GM19455 (cell line): ENCODE measurements around the gene ANKRD2.

Experiments used
- ATAC-seq: cut with Tn5 transposase; IDR thresholded peaks from one replicate; pipeline ENCODE4 v1.9.1; 2021; ENCODE audit not compliant: unreplicated experiment

Gene ANKRD2

DNA sequence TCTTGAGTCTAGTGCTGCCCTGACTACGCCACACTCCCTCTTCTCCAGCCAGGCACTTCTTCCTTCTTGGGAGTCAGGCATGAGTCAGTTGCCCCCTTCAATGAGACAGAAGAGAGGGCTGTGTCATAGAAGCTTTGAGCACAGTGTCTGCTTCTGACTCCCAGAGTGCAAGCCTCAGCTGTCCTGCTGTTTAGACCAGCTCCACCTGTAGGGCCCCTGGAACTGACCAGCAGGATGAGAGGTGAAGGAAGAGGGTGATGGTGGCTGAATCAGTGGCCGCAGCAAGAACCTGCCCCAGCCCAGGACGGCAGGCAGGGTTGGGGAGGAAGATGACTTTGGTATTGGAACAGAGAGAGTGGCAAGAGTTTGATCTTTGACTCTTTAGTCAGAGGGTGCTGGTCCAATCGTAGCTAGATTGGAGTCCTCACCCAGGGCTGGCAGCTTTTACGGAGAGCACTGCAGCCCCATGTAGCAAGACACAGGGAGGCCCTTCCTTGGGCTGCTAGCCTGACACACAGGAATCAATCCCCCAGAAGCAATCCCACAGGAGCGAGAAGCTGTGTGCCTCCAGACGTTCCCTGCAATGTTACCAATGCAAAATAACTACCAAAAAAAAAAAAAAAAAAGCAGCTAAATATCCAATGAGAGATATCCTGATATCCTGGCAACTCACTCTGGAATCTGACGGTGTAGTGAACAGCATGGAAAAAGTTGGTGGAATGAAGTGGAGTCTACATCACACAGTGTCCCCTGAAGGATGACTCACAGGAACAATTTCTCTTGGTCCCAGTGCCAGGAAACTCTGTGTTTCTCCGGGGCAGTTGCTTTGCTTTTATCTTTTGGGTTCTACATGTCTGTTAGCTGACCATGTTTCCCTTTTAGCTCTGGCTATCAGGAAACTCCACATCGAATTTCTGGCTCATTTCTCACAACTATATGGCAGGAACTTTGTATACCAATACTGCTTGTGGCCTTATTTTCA is 23.8 kb downstream of the ANKRD2 start:
- ATAC-seq = no peak

- no peak for ATAC-seq
Observed at GRCh38 chr10:97597778-97598177, 25.2 kb downstream of the ANKRD2 start.

GRCh38 chr10:97598407-97599271 is 26.1 kb downstream of the ANKRD2 start:
- ATAC-seq = no peak

GRCh38 chr10:97599272-97599619 is 26.7 kb downstream of the ANKRD2 start:
- ATAC-seq = no peak

DNA sequence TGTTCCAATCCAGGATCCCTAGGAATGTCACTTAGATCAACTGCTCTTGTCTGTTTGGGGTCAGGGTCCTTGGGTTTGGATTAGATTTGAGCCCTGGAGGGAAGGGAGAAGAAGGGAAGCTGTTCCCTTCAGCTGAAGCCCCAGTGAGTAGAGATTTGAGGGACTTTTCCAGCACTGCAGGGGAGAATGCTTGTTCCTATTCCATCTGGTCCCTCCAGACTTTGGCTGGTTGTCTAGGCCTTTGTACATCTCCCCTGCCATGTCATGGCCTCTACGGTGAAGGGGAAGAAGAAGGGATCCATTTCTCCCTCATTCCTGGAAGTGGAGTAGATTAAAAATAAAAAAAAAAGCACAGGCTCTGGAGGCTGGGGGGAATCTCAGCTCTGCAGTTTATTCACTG is 28.0 kb downstream of the ANKRD2 start:
- no peak for ATAC-seq

DNA sequence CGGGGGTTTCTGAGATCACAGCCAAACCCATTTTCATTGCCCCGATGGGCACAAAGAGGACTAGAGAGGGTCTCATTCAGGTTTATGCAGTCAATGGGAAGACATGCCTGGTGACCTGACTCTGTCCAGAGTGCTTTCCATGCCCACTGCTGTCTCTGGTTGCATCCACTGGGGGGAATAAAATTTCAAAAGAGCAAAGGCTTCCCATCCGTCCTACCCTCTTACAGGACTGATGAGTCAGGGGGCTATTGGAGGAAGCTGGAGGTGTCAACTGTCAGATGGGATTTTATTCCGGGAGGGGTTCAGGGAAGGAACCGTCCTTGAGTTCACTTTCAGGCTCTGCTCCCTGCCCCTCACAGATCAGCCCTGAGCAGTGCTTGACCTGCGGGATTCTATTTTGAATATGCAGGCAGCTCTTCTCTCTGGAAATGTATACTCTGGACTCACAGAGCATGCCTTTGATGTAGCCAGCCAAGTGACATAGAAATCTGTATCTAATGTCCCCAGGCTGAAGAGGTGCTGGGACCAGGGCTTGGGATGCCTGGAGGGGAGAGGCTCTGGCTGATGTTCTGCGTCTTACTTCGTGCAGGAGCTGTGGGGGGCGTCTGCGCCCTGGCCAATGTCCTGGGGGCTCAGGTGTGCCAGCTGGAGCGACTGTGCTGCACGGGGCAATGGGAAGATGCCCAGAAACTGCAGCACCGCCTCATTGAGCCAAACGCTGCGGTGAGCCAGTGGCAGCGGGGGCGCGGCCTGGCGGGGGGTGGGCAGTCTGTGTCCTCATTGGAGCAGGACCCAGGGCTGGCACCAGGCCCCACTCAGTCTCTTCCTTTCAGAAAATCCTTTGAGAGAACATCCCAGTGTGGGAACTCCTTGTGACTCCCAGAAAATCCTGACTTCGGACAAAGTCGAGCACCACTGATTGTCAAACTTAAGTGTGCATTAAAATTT is 29.0 kb downstream of the ANKRD2 start:
- no peak for ATAC-seq

- ATAC-seq = no peak
Observed at GRCh38 chr10:97607095-97607636, 34.6 kb downstream of the ANKRD2 start.

DNA sequence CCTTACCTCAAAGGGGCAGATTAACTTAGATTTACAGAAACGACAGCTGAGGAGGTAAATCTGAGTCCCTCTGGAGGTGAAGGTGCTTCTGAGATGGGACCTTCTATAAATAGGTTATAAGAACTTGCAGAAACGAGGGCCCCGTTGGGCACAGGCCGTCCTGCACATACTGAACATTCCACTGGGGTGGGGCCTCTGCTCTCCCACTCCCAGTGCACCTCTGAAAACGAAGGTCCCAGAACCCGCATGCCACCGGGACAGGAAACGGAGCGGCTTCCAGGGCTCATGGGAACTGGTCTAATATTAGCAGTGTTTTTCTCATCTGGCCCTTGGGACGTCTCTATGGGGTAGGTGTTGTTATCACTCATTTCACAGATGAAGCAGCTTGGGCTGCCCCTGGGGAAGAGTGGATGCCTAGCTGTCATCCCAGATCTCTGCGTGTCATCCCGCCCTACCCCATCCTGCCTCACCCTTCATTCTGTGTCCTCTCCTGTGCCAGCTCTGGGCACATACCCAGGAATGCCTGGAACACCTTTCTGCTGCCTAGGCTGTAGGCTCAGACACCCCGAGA is 36.5 kb downstream of the ANKRD2 start:
- no peak for ATAC-seq

- no peak for ATAC-seq
Observed at GRCh38 chr10:97611473-97611872, 38.9 kb downstream of the ANKRD2 start.

DNA sequence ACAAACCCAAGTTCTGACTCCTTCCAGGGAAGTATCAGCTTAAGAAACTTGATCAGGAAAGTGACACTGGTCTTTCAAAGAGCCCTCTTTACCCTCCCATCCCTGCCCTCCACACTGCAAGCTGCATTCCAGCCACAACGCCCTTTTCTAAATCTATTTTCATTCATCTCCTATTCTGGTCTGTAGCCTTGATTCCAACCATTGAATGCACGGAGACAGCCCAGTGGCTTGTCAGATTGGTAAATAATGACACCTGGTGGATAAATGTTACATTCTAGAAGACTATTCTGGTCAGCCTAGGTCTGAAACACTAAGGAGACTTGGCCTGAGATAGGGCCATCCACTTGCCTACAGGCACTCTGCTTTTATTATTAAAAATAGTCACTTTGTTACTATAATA is 39.8 kb downstream of the ANKRD2 start:
- ATAC-seq = no peak

DNA sequence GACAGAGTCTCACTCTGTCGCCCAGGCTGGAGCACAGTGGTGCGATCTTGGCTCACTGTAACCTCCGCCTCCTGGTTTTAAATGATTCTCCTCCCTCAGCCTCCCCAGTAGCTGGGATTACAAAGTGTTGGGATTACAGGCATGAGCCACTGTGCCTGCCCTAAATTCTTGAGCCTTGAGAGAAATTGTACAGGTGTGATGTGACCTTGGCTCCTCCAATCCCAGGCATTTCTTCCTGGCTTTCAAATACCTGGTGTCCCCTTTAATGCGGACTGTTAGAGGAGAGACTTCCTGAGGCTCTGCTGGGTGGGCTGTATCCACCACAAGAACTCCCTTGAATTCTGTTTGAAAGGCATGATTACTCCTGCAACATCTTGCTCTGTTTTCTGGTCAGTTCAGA is 45.7 kb downstream of the ANKRD2 start:
- ATAC-seq = no peak

DNA sequence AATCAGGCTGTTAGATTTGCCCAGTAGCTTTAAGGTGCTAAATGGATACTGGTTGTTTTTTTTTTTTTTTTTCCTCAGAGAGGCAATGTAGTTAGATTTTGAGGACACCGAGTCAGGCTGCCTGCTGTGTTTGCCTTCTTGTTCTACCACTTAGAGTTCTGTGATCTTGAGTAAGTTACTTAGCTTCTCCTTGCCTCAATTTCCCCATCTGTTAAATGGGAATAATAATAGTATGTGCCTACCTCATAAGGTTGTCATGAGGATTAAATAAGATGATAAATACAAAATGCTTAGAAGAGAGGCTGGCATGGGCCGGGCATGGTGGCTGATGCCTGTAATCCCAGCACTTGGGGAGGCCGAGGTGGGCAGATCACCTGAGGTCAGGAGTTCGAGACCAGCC is 46.2 kb downstream of the ANKRD2 start:
- ATAC-seq = no peak

GRCh38 chr10:97623277-97623676 is 50.7 kb downstream of the ANKRD2 start:
- no peak for ATAC-seq

GRCh38 chr10:97627731-97628130 is 55.2 kb downstream of the ANKRD2 start:
- ATAC-seq = no peak

DNA sequence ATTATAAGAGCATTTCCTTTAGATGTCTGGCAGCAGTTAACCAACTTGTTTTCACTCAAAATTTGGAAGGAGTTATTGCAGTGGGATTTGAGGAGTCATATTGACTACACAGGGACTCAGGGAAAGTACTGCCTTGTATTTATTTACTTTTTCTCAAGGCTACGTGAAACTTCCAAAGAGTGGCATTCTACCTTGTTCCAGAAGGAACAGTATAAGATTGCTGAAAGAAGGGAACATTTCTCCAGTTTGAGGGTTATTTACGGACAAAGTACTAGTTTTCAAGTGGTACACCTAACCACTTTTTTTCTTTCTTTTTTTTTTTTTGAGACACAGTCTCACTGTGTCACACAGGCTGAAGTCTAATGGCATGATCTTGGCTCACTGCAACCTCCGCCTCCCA is 55.6 kb downstream of the ANKRD2 start:
- ATAC-seq = no peak

- no peak for ATAC-seq
Observed at GRCh38 chr10:97629289-97629688, 56.7 kb downstream of the ANKRD2 start.

DNA sequence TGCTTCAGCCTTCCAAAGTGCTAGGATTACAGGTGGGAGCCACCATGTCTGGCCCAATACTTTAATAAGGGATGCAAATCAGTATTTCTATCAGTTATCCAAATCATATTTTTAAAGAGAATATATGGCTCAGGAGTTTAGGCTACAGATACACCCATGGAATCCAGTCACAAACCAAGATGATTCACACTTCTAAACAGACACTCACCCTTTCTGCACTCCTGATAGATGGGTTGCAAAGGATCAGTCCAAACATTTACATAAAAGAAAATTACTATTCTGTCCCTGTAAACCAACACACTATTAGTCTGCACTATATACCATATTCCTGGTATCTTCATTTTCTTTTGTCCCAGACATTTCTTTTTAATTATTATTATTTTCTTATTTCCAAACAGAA is 58.5 kb downstream of the ANKRD2 start:
- ATAC-seq = no peak

DNA sequence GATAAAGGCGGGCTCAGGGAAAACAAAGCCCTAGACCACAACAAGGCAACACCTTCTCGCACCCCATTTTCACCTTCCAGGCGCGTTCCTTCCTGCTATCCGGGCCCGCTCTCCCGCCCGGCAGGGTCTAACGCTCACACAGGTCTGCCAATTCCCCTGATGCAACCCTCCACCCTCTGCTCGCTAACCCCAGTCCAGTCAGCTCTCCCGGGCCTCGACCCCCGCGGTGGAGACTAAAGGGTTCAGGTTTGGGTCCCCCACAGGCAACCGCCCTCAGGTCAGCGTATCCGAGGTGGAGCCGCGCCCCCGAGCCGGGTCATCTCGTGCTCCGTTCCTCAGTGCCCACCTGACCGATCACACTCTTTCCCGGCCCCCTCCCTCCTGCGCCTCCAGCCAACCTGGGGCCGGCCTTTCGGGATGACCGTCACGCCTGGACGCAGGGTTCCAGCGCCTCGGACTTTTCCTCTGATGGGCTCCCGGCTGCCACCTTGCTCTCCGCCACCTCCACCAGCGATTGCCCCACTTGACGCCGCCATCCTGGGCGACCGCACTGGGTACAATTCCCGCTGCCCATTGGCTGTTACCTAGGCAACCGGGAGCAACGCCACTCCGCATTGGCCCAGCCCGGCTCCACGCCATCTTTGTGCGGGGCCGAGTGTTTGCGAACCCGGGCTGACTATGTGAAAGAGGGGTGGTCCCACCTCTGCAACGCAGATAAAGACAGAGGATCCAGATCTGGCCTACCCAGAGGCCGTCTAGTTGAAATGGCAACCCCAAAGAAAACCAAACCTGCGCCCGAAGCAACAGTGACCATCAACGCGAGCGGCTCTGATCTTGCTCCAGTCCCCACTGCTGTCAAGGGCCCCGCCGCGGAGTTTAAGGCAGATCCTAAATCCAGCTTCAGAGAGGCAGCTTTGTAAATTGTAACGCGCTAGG is 60.6 kb downstream of the ANKRD2 start, which contains the start of gene MORN4:
MORN4 (minus strand) TSS at position 552 of the 936 bp plus-strand sequence. CDS start 13,847 bp downstream, outside the sequence.
- peak; percentile 99 for ATAC-seq
